Activated CD4-positive, alpha-beta T cell treated with anti-CD3 and anti-CD28 coated beads, Interleukin-2, amount 50 U/mL, for 1 hour (primary cell): ENCODE measurements around the gene SYT17.

Experiments
- DNase-seq: peaks from one replicate; pipeline ENCODE4 v3.0.0-alpha.2; 2020

SYT17 gene, protein sequence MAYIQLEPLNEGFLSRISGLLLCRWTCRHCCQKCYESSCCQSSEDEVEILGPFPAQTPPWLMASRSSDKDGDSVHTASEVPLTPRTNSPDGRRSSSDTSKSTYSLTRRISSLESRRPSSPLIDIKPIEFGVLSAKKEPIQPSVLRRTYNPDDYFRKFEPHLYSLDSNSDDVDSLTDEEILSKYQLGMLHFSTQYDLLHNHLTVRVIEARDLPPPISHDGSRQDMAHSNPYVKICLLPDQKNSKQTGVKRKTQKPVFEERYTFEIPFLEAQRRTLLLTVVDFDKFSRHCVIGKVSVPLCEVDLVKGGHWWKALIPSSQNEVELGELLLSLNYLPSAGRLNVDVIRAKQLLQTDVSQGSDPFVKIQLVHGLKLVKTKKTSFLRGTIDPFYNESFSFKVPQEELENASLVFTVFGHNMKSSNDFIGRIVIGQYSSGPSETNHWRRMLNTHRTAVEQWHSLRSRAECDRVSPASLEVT

GRCh38 chr16:19167710-19168370 is at the start of gene SYT17:
Gene SYT17 (plus strand): TSS chr16:19168240. CDS start chr16:19168647, 407 bp downstream.
- no peak for DNase-seq

DNA sequence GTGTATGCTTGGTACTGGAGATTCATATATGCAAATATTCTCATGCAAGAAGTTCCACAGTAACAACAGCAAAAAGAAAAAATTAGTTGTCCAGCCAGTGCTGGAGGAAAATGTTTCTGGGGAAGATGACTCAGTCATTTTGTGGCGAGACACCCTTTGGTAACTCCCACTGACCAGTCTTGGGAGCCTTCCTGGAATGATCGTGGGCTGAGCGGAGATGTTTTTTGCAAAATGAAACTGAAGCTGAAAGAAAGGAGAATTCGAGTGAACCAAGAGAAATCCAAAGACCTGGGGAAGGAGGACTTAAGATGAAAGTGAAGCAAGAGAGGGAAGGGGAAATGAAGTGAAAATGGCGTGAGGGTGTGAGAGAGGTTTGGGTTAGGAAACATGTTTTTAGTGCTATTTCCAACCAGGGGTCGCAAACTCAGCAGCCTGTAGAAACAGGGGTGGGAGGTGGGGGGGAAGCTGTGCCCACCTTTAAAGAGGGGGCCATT is 49.1 kb upstream of the SYT17 start:
- no peak for DNase-seq

DNA sequence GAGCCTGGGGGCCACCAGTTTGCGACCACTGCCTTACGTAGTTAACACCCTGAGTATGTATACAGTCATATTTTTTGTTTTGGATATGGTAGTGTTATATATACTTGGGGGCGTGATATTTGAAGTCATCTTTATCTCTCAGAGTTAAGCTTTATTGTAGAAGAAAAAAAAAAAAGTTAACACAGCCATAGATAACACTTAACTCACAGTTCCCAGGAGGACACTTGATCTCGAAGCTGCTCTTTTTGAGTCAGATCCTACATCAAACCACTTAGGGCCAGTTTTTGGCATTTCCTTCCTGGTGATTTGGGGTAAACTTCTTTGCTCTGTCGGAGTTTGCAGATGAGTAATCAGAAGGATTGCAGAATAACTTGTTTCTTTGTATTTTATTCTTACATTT is 48.5 kb upstream of the SYT17 start:
- DNase-seq = no peak

DNA sequence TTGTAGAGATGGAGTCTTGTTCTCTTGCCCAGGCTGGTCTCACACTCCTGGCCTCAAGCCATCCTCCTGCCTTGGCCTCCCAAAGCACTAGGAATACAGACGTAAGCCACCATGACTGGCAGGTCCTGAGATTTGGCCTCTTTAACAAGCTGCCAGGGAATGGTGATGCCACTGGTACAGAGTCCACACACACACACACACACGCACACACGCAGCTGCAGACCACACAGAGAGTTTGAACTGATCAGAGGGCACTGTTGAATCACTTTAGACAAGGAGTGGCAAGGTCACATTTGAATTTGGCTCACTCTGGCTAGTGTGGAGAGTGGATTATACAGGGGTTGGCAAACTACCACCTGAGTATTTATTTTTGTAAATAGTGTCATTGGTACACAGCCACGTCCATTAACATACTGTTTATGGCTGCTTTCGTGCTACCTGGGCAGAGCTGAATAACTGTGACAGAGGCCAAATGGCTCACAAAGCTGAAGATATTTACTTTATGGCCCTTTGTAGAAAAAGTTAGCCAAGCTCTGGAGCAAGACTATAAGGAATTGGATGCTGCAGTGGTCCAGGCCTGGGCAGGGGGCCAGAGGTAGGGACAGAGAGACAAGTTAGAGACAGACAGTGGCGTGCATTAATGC is 44.4 kb upstream of the SYT17 start:
- DNase-seq = no peak

GRCh38 chr16:19126300-19126699 is 41.7 kb upstream of the SYT17 start:
- DNase-seq = no peak

GRCh38 chr16:19127205-19127604 is 40.8 kb upstream of the SYT17 start:
- DNase-seq = no peak

DNA sequence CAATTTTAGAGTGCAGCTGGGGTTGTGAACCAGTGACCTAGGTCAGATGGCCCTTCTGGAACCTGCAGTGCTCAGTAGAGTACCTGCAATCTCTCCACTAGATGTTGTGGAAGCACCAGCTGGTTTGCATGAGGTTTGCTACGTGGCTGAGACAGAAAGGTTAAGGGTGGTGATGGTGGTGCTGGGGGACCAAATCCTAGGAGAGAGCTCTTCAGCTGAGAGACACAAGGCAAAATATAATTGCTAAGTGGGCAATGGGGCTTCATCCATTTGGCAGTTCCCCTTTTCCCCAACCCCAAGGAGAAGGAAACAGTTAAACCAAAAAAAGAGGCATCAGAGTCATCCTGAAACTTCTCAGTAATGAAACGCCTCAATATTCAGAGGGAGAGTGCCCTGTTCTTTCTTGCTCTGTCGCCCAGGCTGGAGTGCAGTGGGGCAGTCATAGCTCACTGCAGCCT is 40.3 kb upstream of the SYT17 start:
- DNase-seq = no peak

GRCh38 chr16:19128454-19129200 is 39.4 kb upstream of the SYT17 start:
- DNase-seq = no peak

DNA sequence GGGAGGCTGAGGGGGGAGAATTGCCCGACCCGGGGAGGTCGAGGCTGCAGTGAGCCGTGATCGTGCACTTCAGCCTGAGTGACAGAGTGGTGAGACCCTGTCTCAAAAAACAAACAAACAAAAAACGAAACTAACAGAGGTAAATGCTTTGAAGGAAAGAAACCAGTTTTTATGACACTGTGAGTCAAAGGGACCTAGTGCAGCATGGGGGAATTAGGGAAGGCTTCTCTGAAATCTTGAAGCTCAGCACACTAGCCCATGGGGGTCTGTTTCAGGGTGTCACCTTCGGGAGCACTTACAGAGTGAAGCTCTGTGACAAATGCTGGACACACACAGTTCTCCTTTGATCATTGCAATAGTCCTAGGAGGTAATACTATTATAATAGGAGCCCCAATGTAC is 37.7 kb upstream of the SYT17 start:
- DNase-seq = no peak

- DNase-seq = no peak
These were observed 36.9 kb upstream of the SYT17 start for GRCh38 chr16:19130852-19131824.

DNA sequence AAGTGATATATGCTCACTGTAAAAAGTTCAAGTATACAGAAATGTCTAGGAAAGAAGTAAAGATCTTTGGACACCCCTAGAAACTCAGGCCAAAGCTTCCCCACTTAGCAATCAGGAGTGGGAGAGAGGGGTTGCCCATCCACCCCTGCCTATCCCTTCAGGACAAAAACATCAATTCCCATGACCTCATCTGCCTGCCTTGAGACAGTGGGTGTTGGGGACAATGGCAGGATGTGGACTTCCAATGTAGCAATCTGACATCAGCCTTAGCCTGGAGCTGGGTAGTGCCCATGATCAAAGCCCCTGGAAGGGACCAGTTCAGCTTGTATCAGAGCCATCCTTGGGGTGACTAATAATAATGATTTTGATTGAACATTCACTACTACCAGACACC is 36.2 kb upstream of the SYT17 start:
- no peak for DNase-seq

GRCh38 chr16:19132255-19132654 is 35.8 kb upstream of the SYT17 start:
- no peak for DNase-seq

- no peak for DNase-seq
These were observed 35.1 kb upstream of the SYT17 start for GRCh38 chr16:19132898-19133297.

- no peak for DNase-seq
These were observed 34.4 kb upstream of the SYT17 start for GRCh38 chr16:19133600-19133999.

DNA sequence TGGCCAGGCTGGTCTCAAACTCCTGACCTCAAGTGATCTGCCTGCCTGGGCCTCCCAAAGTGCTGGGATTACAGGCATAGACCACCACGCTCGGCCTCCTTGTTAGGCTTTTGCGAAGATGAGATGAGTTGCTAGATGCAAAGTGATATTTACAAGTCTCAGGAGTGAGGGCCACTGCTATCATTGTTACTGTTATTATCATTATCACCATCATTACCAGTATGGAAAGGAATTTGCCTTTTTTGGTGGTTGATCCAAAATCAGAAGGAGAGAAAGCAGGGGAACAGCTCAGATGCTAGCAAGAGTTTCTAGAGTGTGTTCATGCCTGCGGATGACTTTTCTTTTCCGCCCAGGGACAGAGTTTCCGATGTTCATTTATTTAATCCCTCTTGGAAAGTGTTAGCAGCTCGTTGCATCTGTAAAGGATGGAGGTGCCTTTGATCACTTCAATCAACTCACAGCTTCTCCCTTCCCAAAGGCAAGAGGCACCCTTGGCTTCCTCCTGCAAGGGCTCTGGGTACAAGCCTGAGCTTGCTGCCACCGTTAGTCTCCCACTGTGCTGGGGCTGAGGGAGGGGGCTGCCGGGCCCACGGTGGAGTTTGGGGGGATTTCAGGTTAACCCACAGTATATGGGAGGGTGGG is 32.7 kb upstream of the SYT17 start:
- DNase-seq = no peak

DNA sequence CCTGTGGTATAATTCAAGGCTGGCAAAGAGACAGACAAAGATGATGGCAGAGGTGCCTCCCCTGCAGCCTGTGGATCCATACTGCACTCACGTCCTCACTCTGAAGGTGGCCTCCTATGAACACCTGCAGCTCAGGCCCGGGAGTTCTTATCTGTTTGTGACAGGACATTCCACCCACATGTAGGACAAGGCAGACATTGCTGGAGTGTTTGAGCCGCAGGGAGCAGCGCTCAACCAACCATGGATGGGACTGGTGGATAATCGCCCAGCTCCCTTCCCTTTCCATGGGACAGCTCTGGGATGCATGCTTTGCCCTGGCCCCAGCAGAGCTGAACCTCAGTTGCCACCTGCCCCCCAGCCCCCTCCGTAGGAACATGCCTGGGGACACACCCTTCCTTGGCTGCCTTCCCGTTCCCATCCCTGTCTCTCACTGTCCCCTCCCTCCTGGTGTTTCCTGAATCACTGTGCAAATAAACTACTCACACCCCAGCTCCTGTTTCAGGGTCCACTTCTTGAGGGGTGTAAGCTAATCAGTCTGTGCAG is 32.1 kb upstream of the SYT17 start:
- no peak for DNase-seq

DNA sequence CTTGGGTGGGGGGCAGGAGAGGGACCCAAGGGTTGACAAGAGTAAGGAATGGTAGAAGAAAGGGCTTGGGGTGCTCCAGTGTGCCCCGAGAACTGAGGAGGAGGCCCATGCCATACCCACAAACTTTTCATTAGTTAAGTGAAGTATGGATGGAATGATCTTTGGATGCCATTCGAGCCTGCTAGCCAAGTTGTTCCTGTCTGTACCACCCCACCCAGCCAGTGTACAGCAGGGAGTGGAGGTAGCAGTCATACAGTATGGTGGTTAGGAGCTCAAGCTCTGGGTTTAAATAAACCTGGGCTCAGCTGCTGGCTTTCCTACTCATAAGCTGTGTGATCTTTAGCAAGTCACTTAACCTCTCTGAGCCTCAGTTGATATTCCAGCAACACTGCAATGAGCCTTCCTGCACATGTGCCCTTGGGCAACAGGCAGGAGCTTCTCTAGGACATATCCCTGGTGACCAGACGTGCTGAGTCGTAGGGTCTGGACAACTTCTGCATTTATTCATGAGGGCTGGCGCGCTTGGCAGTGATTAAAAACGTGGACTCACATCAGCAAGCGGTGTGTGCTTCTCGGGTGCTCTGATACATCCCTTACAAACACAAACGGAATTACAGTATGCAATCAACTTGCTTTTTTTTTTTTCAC is 31.4 kb upstream of the SYT17 start:
- DNase-seq = no peak

DNA sequence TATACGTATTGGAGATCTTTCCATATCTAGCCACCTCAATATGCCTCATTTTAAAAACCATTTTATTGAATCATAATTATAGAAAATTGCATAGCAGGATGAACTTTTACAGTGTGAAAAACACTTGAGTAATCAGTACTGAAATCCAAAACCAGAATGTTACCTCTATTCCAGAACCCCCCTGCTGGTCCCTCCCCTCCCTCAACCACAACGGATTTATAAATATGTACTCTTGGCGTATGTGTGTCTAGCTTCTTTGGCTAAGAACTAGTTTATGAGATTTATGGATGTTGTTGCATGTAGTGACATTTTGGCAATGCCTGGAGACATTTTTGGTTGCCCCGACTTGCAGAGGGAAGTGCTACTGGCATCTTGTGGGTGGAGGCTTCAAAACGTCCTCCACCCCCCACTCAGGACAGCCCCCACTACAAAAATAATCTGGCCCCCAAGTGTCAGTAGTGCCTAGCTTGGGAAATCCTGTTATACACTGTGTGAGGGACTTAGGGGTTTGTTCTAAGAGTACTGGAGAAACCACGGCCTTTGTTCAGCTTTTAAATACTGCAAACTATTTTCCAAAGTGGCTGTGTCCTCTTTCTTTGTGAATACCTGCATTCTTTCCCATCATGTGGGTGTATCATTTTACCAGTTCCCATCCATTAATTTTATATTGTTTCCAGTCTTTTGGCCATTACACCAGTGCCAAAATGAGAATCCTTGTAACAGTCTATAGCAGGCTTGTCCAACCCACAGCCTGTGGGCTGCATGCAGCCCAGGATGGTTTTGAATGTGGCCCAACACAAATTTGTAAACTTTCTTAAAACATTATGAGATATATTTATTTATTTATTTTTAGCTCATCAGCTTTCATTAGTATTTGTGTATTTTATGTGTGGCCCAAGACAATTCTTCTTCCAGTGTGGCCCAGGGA is 30.6 kb upstream of the SYT17 start:
- no peak for DNase-seq

- no peak for DNase-seq
These were observed 29.4 kb upstream of the SYT17 start for GRCh38 chr16:19138601-19139000.
